Measurements from ENCODE around the gene TSPAN14. TPM values are rescaled to one million over a fixed set of nuclear protein-coding genes. Genes with fewer than 3 reads are reported as not detected.

Gene TSPAN14
- total RNA-seq, 6 donors from 2014 or later: 52.1 to 157 (median 111) TPM

GRCh38 chr10:80407812-80408241, 46.3 kb upstream of the TSPAN14 start:
- Histone ChIP-seq H3K27me3 (no peaks in the 10 kb centered on the region), H3K36me3 (no peaks in the 10 kb centered on the region), H3K27ac (peak overlapping the region; percentile 19 to 84 (median 46)), H3K4me3 (peak overlapping the region; percentile 29 to 87 (median 77)), H3K4me1 (peaks cover 10 to 23% (median 15%) of the 10 kb centered on the region in 4 donors), H3K9me3 (no peaks in the 10 kb centered on the region)
- ATAC-seq (ENCODE audit: low FRiP score in 2 of 2) (peak; percentile 61 to 65), DNase-seq (peak; percentile 57 to 76)
- TF ChIP-seq CTCF (IDR thresholded peaks at IDR 0.05) (no peak), POLR2A (IDR thresholded peaks at IDR 0.05) (no peak), POLR2AphosphoS5 (IDR thresholded peaks at IDR 0.05) (no peak), EP300 (IDR thresholded peaks at IDR 0.05) (no peak)
- WGBS, 2 donors: 14 to 20% methylated on average over 13 to 16 of the region's 16 CpGs

GRCh38 chr10:80408242-80409101, 45.6 kb upstream of the TSPAN14 start, which contains the start of gene PRXL2A:
TSS of gene PRXL2A (plus strand) at chr10:80408551. CDS start at chr10:80420468, 11,917 bp downstream.
- Histone ChIP-seq H3K27me3 (no peaks in the 10 kb centered on the region), H3K27ac (peak within 1 kb of the TSS; percentile 19 to 84 (median 46)), H3K4me1 (peaks cover 10 to 30% (median 15%) of the 10 kb centered on the region in 4 donors), H3K4me3 (peak within 1 kb of the TSS; percentile 29 to 87 (median 77)), H3K36me3 (no peaks in the 10 kb centered on the region), H3K9me3 (no peaks in the 10 kb centered on the region)
- DNase-seq (peak; percentile 89 to 98), ATAC-seq (ENCODE audit: low FRiP score in 2 of 2) (peak; percentile 92 to 95)
- 2% methylated on average over 38 to 48 of the region's 96 CpGs for WGBS, 2 donors
- TF ChIP-seq CTCF (IDR thresholded peaks at IDR 0.05) (peak in 3 of 6 experiments; percentile 15 to 19 (median 18)), POLR2AphosphoS5 (IDR thresholded peaks at IDR 0.05) (peak in 1 of 2 donors; percentile 67), POLR2A (IDR thresholded peaks at IDR 0.05) (peak in 3 of 4 donors; percentile 30 to 65 (median 65)), EP300 (IDR thresholded peaks at IDR 0.05) (no peak)

GRCh38 chr10:80409121-80409520, 45.0 kb upstream of the TSPAN14 start:
- ATAC-seq (ENCODE audit: low FRiP score in 2 of 2) (no peak), DNase-seq (peak in 1 of 2 donors; percentile 20)
- H3K27me3 ChIP-seq: no peaks in the 10 kb centered on the region
- H3K27ac ChIP-seq: peak overlapping the region in 2 of 4 donors; percentile 68 to 84
- no peaks in the 10 kb centered on the region for H3K36me3 ChIP-seq
- no peak for TF ChIP-seq POLR2AphosphoS5 (IDR thresholded peaks at IDR 0.05)
- no peak for TF ChIP-seq EP300 (IDR thresholded peaks at IDR 0.05)
- TF ChIP-seq CTCF (IDR thresholded peaks at IDR 0.05): no peak
- TF ChIP-seq POLR2A (IDR thresholded peaks at IDR 0.05): no peak
- peaks cover 10 to 35% (median 17%) of the 10 kb centered on the region in 4 donors for H3K4me1 ChIP-seq
- H3K9me3 ChIP-seq: no peaks in the 10 kb centered on the region
- WGBS, 2 donors: 38 to 53% methylated on average over 12 of the region's 12 CpGs
- H3K4me3 ChIP-seq: peak overlapping the region in 3 of 4 donors; percentile 70 to 87 (median 84)

GRCh38 chr10:80410122-80410521, 44.0 kb upstream of the TSPAN14 start:
- H3K9me3 ChIP-seq: no peaks in the 10 kb centered on the region
- TF ChIP-seq POLR2AphosphoS5 (IDR thresholded peaks at IDR 0.05): no peak
- TF ChIP-seq EP300 (IDR thresholded peaks at IDR 0.05): no peak
- TF ChIP-seq CTCF (IDR thresholded peaks at IDR 0.05): no peak
- peaks cover 10 to 45% (median 17%) of the 10 kb centered on the region in 4 donors for H3K4me1 ChIP-seq
- WGBS, 2 donors: 70 to 92% methylated on average over 2 of the region's 2 CpGs
- H3K4me3 ChIP-seq: no peak overlapping the region
- H3K27ac ChIP-seq: no peak overlapping the region
- H3K27me3 ChIP-seq: no peaks in the 10 kb centered on the region
- no peak for ATAC-seq (ENCODE audit: low FRiP score in 2 of 2)
- H3K36me3 ChIP-seq: no peaks in the 10 kb centered on the region
- no peak for DNase-seq
